Activated naive CD4-positive, alpha-beta T cell treated with Interleukin-2 at 50 U/mL for 16 hours (primary cell): ENCODE data around the gene RPS15.

ENCODE experiments used
- DNase-seq: peaks from one replicate; pipeline ENCODE4 v3.0.0-alpha.2; 2020

The RPS15 gene

GRCh38 chr19:1437609-1438008 is 587 bp upstream of the RPS15 start:
- no peak for DNase-seq

GRCh38 chr19:1438933-1439354 is 748 bp downstream of the RPS15 start:
- DNase-seq = no peak

GRCh38 chr19:1439525-1440417 is 1.6 kb downstream of the RPS15 start:
- DNase-seq = peak; percentile 29

- DNase-seq = no peak
Observed at GRCh38 chr19:1440418-1440801, 2.2 kb downstream of the RPS15 start.

GRCh38 chr19:1441022-1441426 is 2.8 kb downstream of the RPS15 start:
- no peak for DNase-seq

GRCh38 chr19:1441677-1442438 is 3.7 kb downstream of the RPS15 start:
- DNase-seq = no peak

- peak; percentile 81 for DNase-seq
Observed at GRCh38 chr19:1445185-1445931, 7.2 kb downstream of the RPS15 start.

- no peak for DNase-seq
Observed at GRCh38 chr19:1445932-1446712, 7.9 kb downstream of the RPS15 start.

- DNase-seq = peak; percentile 31
Observed at GRCh38 chr19:1446713-1447481, 8.7 kb downstream of the RPS15 start.

GRCh38 chr19:1447504-1447903 is 9.3 kb downstream of the RPS15 start:
- DNase-seq = no peak

GRCh38 chr19:1447944-1448343 is 9.7 kb downstream of the RPS15 start:
- DNase-seq = no peak

- peak; percentile 29 for DNase-seq
Observed at GRCh38 chr19:1449467-1450442, 11.6 kb downstream of the RPS15 start, which contains the start of gene APC2. Gene APC2, plus strand, starts transcription at chr19:1450121. Its CDS starts 2,881 bp downstream, at chr19:1453002.

- no peak for DNase-seq
Observed at GRCh38 chr19:1450735-1451731, 12.8 kb downstream of the RPS15 start.

- no peak for DNase-seq
Observed at GRCh38 chr19:1451916-1452801, 14.0 kb downstream of the RPS15 start.

- DNase-seq = no peak
Observed at GRCh38 chr19:1452802-1453524, 14.8 kb downstream of the RPS15 start.

- no peak for DNase-seq
Observed at GRCh38 chr19:1453525-1454364, 15.5 kb downstream of the RPS15 start.
